Measurements from ENCODE around the gene HELZ. TPM values are rescaled to one million over a fixed set of nuclear protein-coding genes. Genes with fewer than 3 reads are reported as not detected.

The HELZ gene
- total RNA-seq, 1 experiment from 2014 or later = 40.5 TPM

DNA sequence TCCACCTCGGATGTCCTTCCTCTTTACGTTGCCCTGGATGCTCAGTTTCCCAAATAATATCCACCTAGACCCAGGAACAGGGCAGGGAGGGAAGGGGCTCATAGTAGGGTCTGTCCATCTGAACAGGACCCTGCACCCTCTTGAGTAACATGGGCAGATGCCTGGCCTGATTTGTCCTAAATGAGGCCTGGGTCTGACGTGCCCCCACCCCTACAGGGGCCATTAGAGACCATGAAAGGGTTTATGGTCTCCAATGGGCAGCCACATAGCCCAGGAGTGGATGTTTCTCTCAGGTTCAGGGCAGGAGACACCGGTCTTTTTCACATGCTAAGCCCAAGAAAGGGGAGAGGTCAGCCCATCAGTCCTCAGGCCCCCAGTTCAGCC, 193.8 kb downstream of the HELZ start:
- Histone ChIP-seq H3K4me3 (replicated peaks in 1 of 2; ENCODE audit: low read depth in 1 of 2, low read length in 2 of 2) (no peak overlapping the region), H3K4me2 (ENCODE audit: low read length) (no peak overlapping the region), H2AFZ (ENCODE audit: low read depth, low read length, poor library complexity, severe bottlenecking) (no peak overlapping the region), H3K9me3 (ENCODE audit: control insufficient read depth in 1 of 2, insufficient read depth in 1 of 2, low read depth in 1 of 2, low read length in 2 of 2) (peaks cover 11 to 13% of the 10 kb centered on the region in 2 experiments; a peak in 1 of 4 replicates), H3K9me2 (ENCODE audit: insufficient read depth) (no peaks in the 10 kb centered on the region), H3K4me1 (ENCODE audit: control insufficient read depth in 1 of 2, insufficient read depth in 2 of 2, low read length in 2 of 2) (no peaks in the 10 kb centered on the region), H3K79me2 (ENCODE audit: insufficient read depth, low read length) (no peaks in the 10 kb centered on the region), H3K9ac (ENCODE audit: low read length) (no peak overlapping the region), H4K20me1 (ENCODE audit: insufficient read depth) (no peaks in the 10 kb centered on the region), H3K36me3 (ENCODE audit: control insufficient read depth in 1 of 2, insufficient read depth in 2 of 2, low read length in 2 of 2) (no peaks in the 10 kb centered on the region), H3K27me3 (ENCODE audit: insufficient read depth, low read length) (no peaks in the 10 kb centered on the region), H3K27ac (ENCODE audit: low read depth, low read length) (no peak overlapping the region)
- POLR2A ChIA-PET = no interaction called here
- no peak for ATAC-seq
- DNase-seq (ENCODE audit: low read depth, low spot score) = no peak
- RAD21 ChIA-PET (ENCODE audit: low non-redundant PET in 1 of 2, low total read pairs in 2 of 2, uncharacterized antibody in 2 of 2, unreplicated experiment in 2 of 2) = no interaction called here
- CTCF ChIA-PET = no interaction called here
- BruUV-seq (replicated peaks) = no TSS peak
- TF ChIP-seq, protein P1, sequence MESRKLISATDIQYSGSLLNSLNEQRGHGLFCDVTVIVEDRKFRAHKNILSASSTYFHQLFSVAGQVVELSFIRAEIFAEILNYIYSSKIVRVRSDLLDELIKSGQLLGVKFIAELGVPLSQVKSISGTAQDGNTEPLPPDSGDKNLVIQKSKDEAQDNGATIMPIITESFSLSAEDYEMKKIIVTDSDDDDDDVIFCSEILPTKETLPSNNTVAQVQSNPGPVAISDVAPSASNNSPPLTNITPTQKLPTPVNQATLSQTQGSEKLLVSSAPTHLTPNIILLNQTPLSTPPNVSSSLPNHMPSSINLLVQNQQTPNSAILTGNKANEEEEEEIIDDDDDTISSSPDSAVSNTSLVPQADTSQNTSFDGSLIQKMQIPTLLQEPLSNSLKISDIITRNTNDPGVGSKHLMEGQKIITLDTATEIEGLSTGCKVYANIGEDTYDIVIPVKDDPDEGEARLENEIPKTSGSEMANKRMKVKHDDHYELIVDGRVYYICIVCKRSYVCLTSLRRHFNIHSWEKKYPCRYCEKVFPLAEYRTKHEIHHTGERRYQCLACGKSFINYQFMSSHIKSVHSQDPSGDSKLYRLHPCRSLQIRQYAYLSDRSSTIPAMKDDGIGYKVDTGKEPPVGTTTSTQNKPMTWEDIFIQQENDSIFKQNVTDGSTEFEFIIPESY (IDR thresholded peaks at IDR 0.05; ENCODE audit: extremely low read depth, insufficient replicate concordance, low read length) = no peak
- no peak for TF ChIP-seq TCF7L2 (IDR thresholded peaks at IDR 0.05; ENCODE audit: borderline replicate concordance, extremely low read depth, insufficient read depth, insufficient read length)
- TF ChIP-seq ZFX (IDR thresholded peaks at IDR 0.05) = no peak
- no peak for TF ChIP-seq POLR2A (IDR thresholded peaks at IDR 0.05; ENCODE audit: borderline replicate concordance, extremely low read depth, insufficient read depth, insufficient read length)
- intact Hi-C loops (cut with micrococcal nuclease) = no loop called here

DNA sequence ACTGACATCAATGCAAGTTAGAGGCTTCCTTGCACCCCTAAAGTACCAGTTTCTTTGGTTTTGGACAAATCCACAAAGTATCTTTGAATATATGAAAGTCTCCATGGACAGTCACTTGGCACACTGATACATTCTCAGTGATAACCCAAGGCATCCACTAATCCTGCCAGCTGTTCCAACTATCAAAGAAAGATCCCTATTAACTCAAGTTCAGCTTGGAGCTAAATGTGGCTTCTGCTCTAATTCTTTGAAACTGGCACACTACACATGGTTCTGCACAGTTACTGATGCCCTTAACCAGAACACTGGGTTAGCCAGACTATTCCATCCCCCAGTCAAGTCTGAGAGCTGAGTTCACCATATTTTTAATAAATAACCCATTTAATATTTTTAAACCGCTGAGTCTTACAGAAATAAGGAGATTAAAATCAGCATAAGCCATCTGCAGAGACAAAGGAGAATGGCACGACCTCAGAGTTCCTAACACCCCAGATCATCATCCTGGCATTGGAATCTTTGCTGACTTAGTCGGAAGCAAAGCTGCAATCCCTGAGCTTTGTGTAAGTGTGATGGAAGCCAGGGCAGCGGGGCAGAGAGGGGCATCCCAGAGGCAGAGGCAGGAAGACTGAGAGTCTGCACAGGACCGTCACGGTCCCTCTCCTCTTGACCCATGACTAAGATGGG, 194.4 kb downstream of the HELZ start:
- Histone ChIP-seq H3K27ac (ENCODE audit: low read depth, low read length) (no peak overlapping the region), H3K27me3 (ENCODE audit: insufficient read depth, low read length) (no peaks in the 10 kb centered on the region), H3K36me3 (ENCODE audit: control insufficient read depth in 1 of 2, insufficient read depth in 2 of 2, low read length in 2 of 2) (no peaks in the 10 kb centered on the region), H3K4me1 (ENCODE audit: control insufficient read depth in 1 of 2, insufficient read depth in 2 of 2, low read length in 2 of 2) (no peaks in the 10 kb centered on the region), H3K4me2 (ENCODE audit: low read length) (no peak overlapping the region), H3K4me3 (replicated peaks in 1 of 2; ENCODE audit: low read depth in 1 of 2, low read length in 2 of 2) (no peak overlapping the region), H4K20me1 (ENCODE audit: insufficient read depth) (no peaks in the 10 kb centered on the region), H3K9ac (ENCODE audit: low read length) (no peak overlapping the region), H3K9me2 (ENCODE audit: insufficient read depth) (no peaks in the 10 kb centered on the region), H2AFZ (ENCODE audit: low read depth, low read length, poor library complexity, severe bottlenecking) (no peak overlapping the region), H3K9me3 (ENCODE audit: control insufficient read depth in 1 of 2, insufficient read depth in 1 of 2, low read depth in 1 of 2, low read length in 2 of 2) (peaks cover 11 to 13% of the 10 kb centered on the region in 2 experiments; a peak in 1 of 4 replicates), H3K79me2 (ENCODE audit: insufficient read depth, low read length) (no peaks in the 10 kb centered on the region)
- RAD21 ChIA-PET (ENCODE audit: low non-redundant PET in 1 of 2, low total read pairs in 2 of 2, uncharacterized antibody in 2 of 2, unreplicated experiment in 2 of 2) = no interaction called here
- BruUV-seq (replicated peaks) = no TSS peak
- intact Hi-C loops (cut with micrococcal nuclease) = no loop called here
- CTCF ChIA-PET = no interaction called here
- DNase-seq (ENCODE audit: low read depth, low spot score) (no peak), ATAC-seq (no peak)
- POLR2A ChIA-PET = no interaction called here
- TF ChIP-seq ELF1 (IDR thresholded peaks at IDR 0.05; ENCODE audit: borderline replicate concordance, low read depth) = no peak
- TF ChIP-seq POLR2AphosphoS5 (IDR thresholded peaks at IDR 0.05; ENCODE audit: low read depth, low read length) = no peak
- TF ChIP-seq EZH2phosphoT487 (IDR thresholded peaks at IDR 0.05; ENCODE audit: borderline replicate concordance) = no peak
- TF ChIP-seq, protein P1 (IDR thresholded peaks at IDR 0.05; ENCODE audit: extremely low read depth, insufficient replicate concordance, low read length) = no peak
